Ovary (tissue), 3 donors: Measurements from ENCODE around the gene HMOX1.

Experiments used
- CTCF ChIP-seq, 3 donors: fragments of 450-650 bp in 2 of 3; fragments of 200-600 bp in 1 of 3; IDR thresholded peaks; one replicate each; pipeline versions ENCODE4 v1.5.1 to v1.8.0; 2016 to 2022; ENCODE audit warnings: antibody characterized with exemption in 3 of 3, mild to moderate bottlenecking in 1 of 3
- EP300 ChIP-seq: sonication (generic); formaldehyde crosslinking; IDR thresholded peaks from one replicate; pipeline ENCODE4 v1.6.1; 2017; ENCODE audit warnings: antibody characterized with exemption
- donor health status: DM: no; HTN: no; CAD: no.

GRCh38 chr22:35421121-35421520 lies 40.2 kb downstream of the HMOX1 start:
- TF ChIP-seq CTCF (IDR thresholded peaks at IDR 0.05) = no peak
- no peak for TF ChIP-seq EP300
